Activated T-helper 2 cell treated with anti-CD3 and anti-CD28 coated beads, Interferon-gamma antibody, Interleukin-2, Interleukin-4, amounts not matched to agents 10 μg/mL and 5 μg/mL and 100 μg/mL, durations not matched to agents 14 hours and 24 hours and 36 hours (primary cell): ENCODE data around the gene EPB41L2. TPM values are rescaled to one million over a fixed set of nuclear protein-coding genes. Genes with fewer than 3 reads are reported as not detected.

Experiments
- DNase-seq: peaks from one replicate; pipeline ENCODE4 v3.0.0; 2021; ENCODE audit warnings: low spot score
- H3K27ac Mint-ChIP-seq: one replicate; pipeline ENCODE4 v1.8.0; 2021; ENCODE audit warnings: mixed read lengths
- H3K27me3 Mint-ChIP-seq: one replicate; pipeline ENCODE4 v1.8.0; 2021; ENCODE audit warnings: low read depth, mixed read lengths
- H3K36me3 Mint-ChIP-seq: one replicate; pipeline ENCODE4 v1.8.0; 2021; ENCODE audit warnings: low read depth, mixed read lengths
- H3K4me1 Mint-ChIP-seq: one replicate; pipeline ENCODE4 v1.8.0; 2021; ENCODE audit warnings: low read depth, mixed read lengths
- H3K4me3 Mint-ChIP-seq: one replicate; pipeline ENCODE4 v1.8.0; 2021; ENCODE audit warnings: low read depth, mild to moderate bottlenecking, moderate library complexity, mixed read lengths
- H3K9me3 Mint-ChIP-seq: one replicate; pipeline ENCODE4 v1.8.0; 2021; ENCODE audit warnings: mixed read lengths
- intact Hi-C: fragments of 100-400 bp; cut with micrococcal nuclease; formaldehyde crosslinking; loops from one replicate; pipeline ENCODE4 v1.15.1; 2023
- total RNA-seq: library from RNA; stranded (reverse); gene quantifications from 2 replicates; pipeline ENCODE4 v1.2.3, GENCODE V29; 2022

EPB41L2 gene
- total RNA-seq, 1 donor from 2014 or later = 20.8 TPM

DNA sequence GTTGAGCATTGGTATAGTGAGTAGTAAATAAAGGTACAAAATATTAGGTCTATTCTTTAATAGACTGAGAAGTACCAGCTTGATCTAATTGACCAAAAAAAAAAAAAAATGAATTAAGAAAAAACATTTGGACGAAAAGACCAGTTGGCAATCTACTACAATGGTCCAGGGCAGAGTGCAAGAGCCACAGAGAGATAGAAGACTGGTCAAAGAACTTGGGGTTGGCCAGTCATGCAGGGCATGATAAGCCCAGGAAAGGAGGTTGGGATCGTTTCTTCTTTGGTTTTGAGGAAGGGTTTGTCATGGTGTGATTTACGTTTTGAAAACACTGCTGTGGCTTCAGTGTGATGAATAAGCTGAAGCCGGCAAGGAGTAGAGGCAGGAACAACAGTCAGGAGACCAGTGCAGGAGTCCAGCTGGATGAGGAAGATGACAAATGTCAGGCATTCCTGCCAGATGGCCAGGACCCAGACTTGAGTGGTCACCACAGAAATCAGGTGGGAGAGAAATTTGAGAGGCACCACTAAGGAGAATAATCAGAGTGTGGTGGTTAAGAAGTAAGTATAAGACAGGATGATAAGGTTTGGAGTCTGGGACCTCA lies 221.8 kb downstream of the EPB41L2 start:
- H3K9me3 Mint-ChIP-seq = no peaks in the 10 kb centered on the region
- intact Hi-C loops = loop anchor here (10.0 kb wide), 1 partner anchor 806 kb away; no protein-coding TSS in a partner anchor
- no peak for DNase-seq
- no peaks in the 10 kb centered on the region for H3K27me3 Mint-ChIP-seq
- no peak overlapping the region for H3K27ac Mint-ChIP-seq
- no peaks in the 10 kb centered on the region for H3K36me3 Mint-ChIP-seq
- H3K4me1 Mint-ChIP-seq = no peaks in the 10 kb centered on the region
- no peak overlapping the region for H3K4me3 Mint-ChIP-seq

DNA sequence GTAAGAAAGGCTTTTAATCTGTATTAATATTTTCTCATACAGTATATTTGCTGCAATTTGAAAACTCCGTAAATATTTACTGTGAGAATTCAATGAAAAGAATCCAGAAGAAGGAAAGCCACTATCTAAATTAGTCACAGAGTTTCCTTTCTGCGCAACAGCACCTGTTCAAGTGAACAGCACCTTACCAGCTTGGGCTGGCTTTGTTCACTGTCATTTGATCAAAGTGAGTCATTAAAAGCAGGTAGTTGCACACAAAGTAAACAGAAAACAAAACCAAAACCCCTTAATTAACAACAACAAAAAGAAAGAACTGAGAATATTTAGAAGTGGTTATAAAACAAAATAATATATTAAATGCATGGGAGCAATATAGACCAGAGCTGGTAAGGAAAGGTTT lies 223.0 kb downstream of the EPB41L2 start:
- no peak for DNase-seq
- Mint-ChIP-seq H3K9me3 (no peaks in the 10 kb centered on the region), H3K4me3 (no peak overlapping the region)

DNA sequence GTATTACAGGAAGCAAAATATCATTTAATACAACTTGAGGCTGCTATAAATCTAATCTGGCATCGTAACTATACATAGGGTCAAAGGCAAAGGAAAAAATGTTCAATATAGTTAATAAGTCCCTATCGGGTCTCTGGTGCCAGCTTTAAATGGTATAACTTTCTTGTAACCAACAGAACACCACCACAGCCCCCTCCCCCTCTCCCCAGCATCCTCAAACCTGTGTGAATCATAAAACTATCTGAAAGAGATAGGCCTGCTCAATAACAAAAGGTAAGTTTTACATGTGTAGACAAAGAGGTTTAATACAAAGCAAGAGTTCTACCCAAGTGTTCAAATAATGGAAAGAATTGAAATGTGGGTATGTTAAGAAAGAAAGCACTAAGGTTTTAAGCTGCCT lies 223.7 kb downstream of the EPB41L2 start:
- intact Hi-C loops = no loop called here
- Mint-ChIP-seq H3K27me3 (no peaks in the 10 kb centered on the region), H3K27ac (no peak overlapping the region)

More for the DNA sequence above, 223.0 kb downstream of the EPB41L2 start:
- no peaks in the 10 kb centered on the region for H3K27me3 Mint-ChIP-seq
- no peaks in the 10 kb centered on the region for H3K36me3 Mint-ChIP-seq
- intact Hi-C loops = loop anchor here (10.0 kb wide), 1 partner anchor 805 kb away; no protein-coding TSS in a partner anchor
- H3K27ac Mint-ChIP-seq = no peak overlapping the region
- H3K4me1 Mint-ChIP-seq = no peaks in the 10 kb centered on the region

DNA sequence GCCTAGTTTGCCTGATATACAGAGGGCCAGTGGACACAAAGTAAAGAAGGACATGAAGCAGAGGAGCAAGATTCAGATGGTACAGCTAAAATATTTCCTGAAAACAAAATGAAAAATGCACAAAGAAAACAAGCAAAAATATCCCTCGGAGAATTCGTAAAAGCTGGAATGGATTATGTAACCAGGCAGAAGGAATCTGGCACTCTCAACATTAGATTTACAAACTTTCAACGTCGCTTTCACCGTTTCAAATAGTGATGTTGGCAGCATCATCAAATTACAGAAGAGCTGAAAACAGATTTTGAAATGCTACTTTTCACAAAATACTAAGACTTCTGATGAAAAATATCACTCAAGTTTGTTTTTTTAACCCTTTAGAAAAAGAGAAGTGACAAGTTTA lies 224.1 kb downstream of the EPB41L2 start:
- H3K9me3 Mint-ChIP-seq = no peaks in the 10 kb centered on the region
- H3K27ac Mint-ChIP-seq = no peak overlapping the region
- no peaks in the 10 kb centered on the region for H3K36me3 Mint-ChIP-seq
- no peaks in the 10 kb centered on the region for H3K27me3 Mint-ChIP-seq
- intact Hi-C loops = no loop called here
- DNase-seq = no peak
- no peak overlapping the region for H3K4me3 Mint-ChIP-seq
- no peaks in the 10 kb centered on the region for H3K4me1 Mint-ChIP-seq

More for the DNA sequence above, 223.7 kb downstream of the EPB41L2 start:
- Mint-ChIP-seq H3K36me3 (no peaks in the 10 kb centered on the region), H3K4me1 (no peaks in the 10 kb centered on the region), H3K4me3 (no peak overlapping the region), H3K9me3 (no peaks in the 10 kb centered on the region)
- no peak for DNase-seq

DNA sequence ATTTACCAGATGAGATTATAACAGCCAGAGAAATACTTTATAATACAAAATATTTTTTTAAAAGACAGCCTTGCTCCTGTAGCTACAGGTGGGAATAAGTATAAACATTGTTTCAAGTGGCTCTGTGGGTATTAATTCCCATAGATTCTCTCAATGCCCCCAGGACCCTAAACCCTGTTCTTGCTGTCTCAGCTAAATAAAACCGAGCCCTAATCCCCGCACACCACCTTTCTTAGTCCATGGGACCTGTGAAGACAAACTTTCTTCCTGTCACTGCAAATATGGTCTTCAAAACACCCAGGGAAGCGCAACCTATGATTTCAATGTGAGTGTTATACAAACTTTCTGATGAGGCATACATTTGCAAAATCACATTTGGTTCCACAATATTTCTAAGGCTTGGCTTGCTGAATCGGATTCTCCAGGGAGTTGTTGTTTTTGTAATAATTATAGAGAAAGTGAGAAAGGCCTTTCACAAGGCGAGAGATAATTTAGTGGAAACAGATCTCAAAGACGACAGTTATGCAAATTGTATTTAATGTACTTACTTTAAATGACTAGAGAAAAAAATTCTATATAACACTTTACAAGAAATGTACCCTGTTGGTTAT lies 224.7 kb downstream of the EPB41L2 start:
- Mint-ChIP-seq H3K27ac (no peak overlapping the region), H3K9me3 (no peaks in the 10 kb centered on the region), H3K4me1 (no peaks in the 10 kb centered on the region), H3K36me3 (no peaks in the 10 kb centered on the region), H3K27me3 (no peaks in the 10 kb centered on the region), H3K4me3 (no peak overlapping the region)
- intact Hi-C loops = no loop called here
- DNase-seq = no peak

DNA sequence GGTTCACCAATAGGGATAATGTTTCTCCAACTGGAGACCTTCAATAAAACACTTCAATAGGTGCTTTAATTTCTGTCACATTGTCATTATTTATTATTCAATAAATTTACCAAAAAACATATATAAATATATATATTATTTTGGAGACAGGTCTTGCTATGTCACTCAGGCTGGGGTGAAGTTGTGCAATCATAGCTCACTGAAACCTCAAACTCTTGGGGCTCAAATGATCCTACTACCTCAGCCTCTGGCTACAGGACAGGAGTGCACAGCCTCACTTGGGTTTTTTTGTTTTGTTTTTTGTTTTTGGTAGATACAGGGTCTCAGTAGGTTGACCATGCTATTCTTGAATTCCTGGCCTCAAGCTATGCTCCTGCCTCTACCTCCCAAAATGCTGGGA lies 226.0 kb downstream of the EPB41L2 start:
- Mint-ChIP-seq H3K27me3 (no peaks in the 10 kb centered on the region), H3K9me3 (no peaks in the 10 kb centered on the region), H3K4me1 (no peaks in the 10 kb centered on the region), H3K4me3 (no peak overlapping the region), H3K36me3 (no peaks in the 10 kb centered on the region), H3K27ac (no peak overlapping the region)
- intact Hi-C loops = no loop called here
- no peak for DNase-seq

DNA sequence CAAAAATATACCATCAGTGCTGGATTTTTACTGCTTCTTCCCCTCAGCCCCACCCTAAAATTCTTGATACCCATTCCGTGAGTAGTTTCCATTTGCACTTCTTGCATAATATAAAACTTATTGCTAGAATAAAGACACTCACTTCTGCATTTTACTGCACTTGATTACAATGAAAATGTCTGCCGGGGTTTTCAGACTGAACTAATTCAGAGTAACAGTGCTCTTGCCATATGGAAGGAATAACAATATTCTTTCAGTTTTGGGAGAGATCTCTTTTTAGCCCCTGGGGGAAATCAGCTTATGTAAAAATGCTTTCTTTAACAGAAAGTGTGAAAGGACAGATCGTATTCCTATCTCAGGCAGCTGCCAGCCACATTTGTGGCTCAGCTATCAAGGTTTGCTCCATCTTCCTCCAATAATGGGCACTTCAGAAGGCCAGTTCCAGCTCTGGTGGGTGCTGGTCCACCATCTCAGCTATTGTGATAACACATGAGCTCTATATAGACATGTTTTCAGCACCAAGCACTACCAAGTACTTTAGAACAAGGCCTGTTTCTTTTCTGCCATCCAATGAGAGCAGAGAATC lies 226.9 kb downstream of the EPB41L2 start:
- Mint-ChIP-seq H3K27me3 (no peaks in the 10 kb centered on the region), H3K4me3 (no peak overlapping the region), H3K36me3 (no peaks in the 10 kb centered on the region), H3K4me1 (no peaks in the 10 kb centered on the region), H3K9me3 (no peaks in the 10 kb centered on the region), H3K27ac (no peak overlapping the region)
- intact Hi-C loops = no loop called here
- no peak for DNase-seq

DNA sequence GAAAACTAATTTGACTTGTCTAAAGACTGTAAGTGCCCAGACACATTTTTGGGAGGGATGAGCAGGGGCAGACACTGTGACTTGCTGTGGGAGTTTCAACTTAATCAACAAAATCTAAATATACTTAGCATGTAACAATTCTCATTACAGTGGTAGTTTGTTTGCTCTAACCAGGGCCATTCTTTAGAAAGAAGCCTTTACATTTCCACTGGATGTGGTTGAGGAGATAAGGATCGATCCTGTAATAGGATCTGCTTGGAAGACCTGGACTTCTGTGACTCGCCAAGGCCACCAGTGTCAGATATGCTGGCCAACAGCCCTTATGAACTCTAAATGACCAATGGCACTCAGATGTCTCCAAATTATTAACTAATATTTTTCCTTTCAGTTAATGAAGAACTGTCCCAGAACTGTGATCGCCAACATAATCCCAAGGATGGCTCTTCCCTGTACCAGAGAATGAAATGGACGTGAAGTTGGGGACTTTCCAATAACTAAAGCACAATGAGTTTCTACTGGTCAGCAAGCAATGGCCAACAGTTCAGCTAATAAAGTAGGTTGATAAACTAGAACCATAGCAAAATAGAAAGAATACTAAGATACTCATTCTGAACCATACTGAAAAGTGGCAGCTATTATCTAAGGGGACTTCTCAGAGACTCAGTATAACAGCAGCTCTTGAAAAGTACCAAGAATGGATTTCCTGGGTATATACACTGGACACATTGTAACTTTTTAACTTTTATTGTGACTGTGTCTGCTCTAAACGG lies 228.4 kb downstream of the EPB41L2 start:
- H3K36me3 Mint-ChIP-seq = no peaks in the 10 kb centered on the region
- H3K27ac Mint-ChIP-seq = no peak overlapping the region
- H3K9me3 Mint-ChIP-seq = no peaks in the 10 kb centered on the region
- H3K4me3 Mint-ChIP-seq = no peak overlapping the region
- intact Hi-C loops = no loop called here
- no peaks in the 10 kb centered on the region for H3K4me1 Mint-ChIP-seq
- H3K27me3 Mint-ChIP-seq = no peaks in the 10 kb centered on the region
- no peak for DNase-seq

DNA sequence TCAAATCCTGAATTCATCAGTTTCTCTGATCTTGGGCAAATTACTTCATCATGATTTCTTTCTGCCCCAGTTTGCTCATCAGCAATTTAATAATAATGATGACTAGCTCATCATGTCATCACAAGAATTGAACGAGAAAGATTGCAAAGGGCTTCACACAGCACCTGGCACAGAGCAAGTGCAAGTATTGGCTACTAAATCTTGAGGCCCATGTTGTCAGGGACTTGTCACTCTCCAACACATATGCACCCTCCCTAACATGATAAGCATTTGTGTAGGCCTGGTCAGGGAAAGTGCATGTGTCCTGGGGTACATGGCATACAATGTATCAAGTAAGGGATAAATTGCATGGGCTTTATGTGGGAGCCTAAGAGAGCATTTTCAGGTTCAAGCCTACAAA lies 229.5 kb downstream of the EPB41L2 start:
- H3K4me1 Mint-ChIP-seq = no peaks in the 10 kb centered on the region
- intact Hi-C loops = no loop called here

DNA sequence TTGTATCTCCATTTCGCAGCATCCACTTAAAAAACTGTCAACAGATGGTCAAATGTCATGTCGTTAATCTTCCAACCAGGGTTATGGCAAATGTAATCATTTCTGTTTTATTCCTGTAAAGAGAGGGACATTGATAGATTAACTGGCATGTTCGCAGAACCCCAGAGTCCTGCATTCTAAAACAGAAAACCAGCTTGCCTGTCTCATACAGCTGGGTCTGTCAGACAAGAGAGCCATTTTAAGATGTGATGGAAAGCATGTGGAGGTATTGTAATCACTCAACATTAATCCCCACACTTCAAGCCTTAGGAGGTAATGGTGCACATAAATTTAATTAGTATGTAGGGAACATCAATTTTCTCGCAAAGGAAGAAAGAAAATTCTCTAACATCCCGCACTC lies 231.4 kb downstream of the EPB41L2 start:
- Mint-ChIP-seq H3K9me3 (no peaks in the 10 kb centered on the region), H3K4me1 (no peaks in the 10 kb centered on the region), H3K27ac (no peak overlapping the region), H3K36me3 (no peaks in the 10 kb centered on the region), H3K4me3 (no peak overlapping the region), H3K27me3 (no peaks in the 10 kb centered on the region)
- DNase-seq = no peak
- intact Hi-C loops = no loop called here

More for the DNA sequence above, 229.5 kb downstream of the EPB41L2 start:
- DNase-seq = no peak
- H3K9me3 Mint-ChIP-seq = no peaks in the 10 kb centered on the region
- H3K4me3 Mint-ChIP-seq = no peak overlapping the region
- H3K27me3 Mint-ChIP-seq = no peaks in the 10 kb centered on the region
- no peaks in the 10 kb centered on the region for H3K36me3 Mint-ChIP-seq
- H3K27ac Mint-ChIP-seq = no peak overlapping the region

DNA sequence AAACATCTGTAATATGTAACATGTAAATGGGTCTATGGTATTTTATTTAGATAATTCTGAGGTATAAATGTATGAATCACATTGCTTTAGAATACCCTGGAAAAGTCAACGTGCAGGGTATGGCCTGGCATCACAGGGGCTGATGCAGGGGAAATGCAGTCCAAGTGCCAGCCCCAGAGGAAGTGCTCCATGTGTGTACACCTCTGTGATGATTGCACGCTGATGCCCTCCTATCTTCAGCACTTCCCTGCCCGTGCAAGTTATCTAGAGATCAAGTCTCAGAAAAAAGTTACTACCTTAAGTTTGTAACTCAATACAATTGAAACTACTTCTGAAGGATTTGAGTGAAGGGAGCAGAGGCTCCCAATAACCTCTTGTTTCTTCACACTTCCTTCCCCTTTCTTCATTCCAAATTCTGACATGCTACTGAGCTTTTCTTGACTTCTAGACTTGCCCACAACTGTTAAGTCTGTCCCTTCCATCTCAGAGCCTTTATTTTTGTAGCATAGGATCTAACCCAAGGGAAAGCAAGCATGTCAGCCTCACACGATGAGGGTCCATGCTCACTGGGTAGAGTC lies 233.6 kb downstream of the EPB41L2 start:
- no peaks in the 10 kb centered on the region for H3K36me3 Mint-ChIP-seq
- intact Hi-C loops = no loop called here
- no peak for DNase-seq

DNA sequence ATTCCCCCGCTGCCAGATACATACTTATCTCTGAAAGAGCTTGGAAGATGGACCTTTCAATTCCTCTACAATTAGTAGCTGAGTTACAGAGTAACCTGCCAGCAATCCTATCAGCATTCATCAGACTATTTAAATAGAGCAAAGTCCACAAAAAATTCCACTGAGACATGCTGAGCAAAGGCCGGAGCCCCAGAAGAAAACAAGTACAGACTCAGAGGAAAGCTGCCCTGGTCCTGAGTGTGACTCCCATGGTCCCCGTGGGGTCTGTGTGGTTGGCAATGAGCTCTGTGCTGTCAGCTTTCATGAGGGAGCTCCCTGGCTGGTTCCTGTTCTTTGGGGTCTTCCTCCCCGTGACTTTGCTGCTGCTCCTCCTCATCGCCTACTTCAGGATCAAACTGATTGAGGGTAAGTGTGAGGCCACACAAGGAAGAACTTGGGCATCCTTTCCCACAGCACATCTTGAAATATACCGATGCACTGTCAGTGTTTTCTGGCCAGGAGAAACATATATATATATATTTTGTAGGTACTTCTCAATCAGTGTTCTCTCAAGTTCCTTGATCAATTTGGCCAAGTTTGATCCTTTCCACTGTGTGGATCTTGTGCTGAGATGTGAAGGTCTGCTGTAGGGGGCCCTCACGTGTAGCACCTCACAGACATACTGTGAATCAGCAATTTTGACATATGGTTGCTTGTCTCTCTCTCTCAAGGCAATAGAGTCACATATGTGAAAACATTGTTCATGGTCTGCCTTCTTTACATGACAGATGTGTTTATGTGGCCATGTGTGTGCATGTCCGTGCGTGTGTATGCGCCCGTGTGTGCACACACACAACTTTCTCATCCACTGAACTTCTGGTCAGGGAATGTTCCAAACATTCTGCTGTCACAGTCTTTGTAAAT lies 235.5 kb downstream of the EPB41L2 start, which contains the start of gene SMLR1:
Gene SMLR1 (plus strand): TSS at position 160 of the 903 bp plus-strand sequence. CDS start 8 bp downstream, at position 168.
- Mint-ChIP-seq H3K4me3 (no peak within 1 kb of the TSS), H3K27me3 (peaks cover 8% of the 10 kb centered on the region), H3K36me3 (no peaks in the 10 kb centered on the region), H3K4me1 (no peaks in the 10 kb centered on the region), H3K9me3 (no peaks in the 10 kb centered on the region), H3K27ac (no peak within 1 kb of the TSS)
- intact Hi-C loops = no loop called here
- no peak for DNase-seq

More for the DNA sequence above, 233.6 kb downstream of the EPB41L2 start:
- Mint-ChIP-seq H3K4me3 (no peak overlapping the region), H3K27me3 (no peaks in the 10 kb centered on the region), H3K4me1 (no peaks in the 10 kb centered on the region), H3K9me3 (no peaks in the 10 kb centered on the region), H3K27ac (no peak overlapping the region)
